Stimulated activated CD4-positive, alpha-beta T cell treated with anti-CD3 and anti-CD28 coated beads, TNF-alpha, amount 100 ng/mL, for 24 hours (primary cell): ENCODE measurements around the gene CLPTM1L.
"Not testable (repeated sequence)": the region's sequence is repeated elsewhere in the genome, so short reads cannot be mapped to it uniquely, and the experiment has no call there.

Experiments used
- DNase-seq, 3 experiments: peaks; one replicate each; pipeline ENCODE4 v3.0.0-alpha.2; 2020; ENCODE audit warnings: low read depth in 3 of 3

CLPTM1L gene

GRCh38 chr5:1380011-1380817 lies 35.3 kb upstream of the CLPTM1L start:
- DNase-seq = peak; percentile 3 to 46 (median 14)

- no peak for DNase-seq
These were observed 34.2 kb upstream of the CLPTM1L start for GRCh38 chr5:1378866-1379659.

- DNase-seq = no peak
These were observed 33.2 kb upstream of the CLPTM1L start for GRCh38 chr5:1378096-1378495.

- no peak for DNase-seq
These were observed 32.1 kb upstream of the CLPTM1L start for GRCh38 chr5:1376981-1377380.

GRCh38 chr5:1375871-1376810 lies 31.2 kb upstream of the CLPTM1L start:
- DNase-seq = no peak

- DNase-seq = no peak
These were observed 29.8 kb upstream of the CLPTM1L start for GRCh38 chr5:1374679-1375055.

- DNase-seq = no peak
These were observed 29.3 kb upstream of the CLPTM1L start for GRCh38 chr5:1374030-1374678.

GRCh38 chr5:1371972-1372342 lies 27.1 kb upstream of the CLPTM1L start:
- DNase-seq = not testable (repeated sequence)

GRCh38 chr5:1371218-1371971 lies 26.5 kb upstream of the CLPTM1L start:
- DNase-seq = no peak

- no peak for DNase-seq
These were observed 25.1 kb upstream of the CLPTM1L start for GRCh38 chr5:1370006-1370405.

- no peak for DNase-seq
These were observed 23.9 kb upstream of the CLPTM1L start for GRCh38 chr5:1368756-1369155.

GRCh38 chr5:1368236-1368635 lies 23.3 kb upstream of the CLPTM1L start:
- DNase-seq = no peak

- DNase-seq = no peak
These were observed 22.2 kb upstream of the CLPTM1L start for GRCh38 chr5:1367149-1367548.

- DNase-seq = no peak
These were observed 21.6 kb upstream of the CLPTM1L start for GRCh38 chr5:1366514-1366913.

- no peak for DNase-seq
These were observed 19.3 kb upstream of the CLPTM1L start for GRCh38 chr5:1364211-1364610.

- no peak for DNase-seq
These were observed 18.7 kb upstream of the CLPTM1L start for GRCh38 chr5:1363581-1363980.

GRCh38 chr5:1363160-1363559 lies 18.3 kb upstream of the CLPTM1L start:
- no peak for DNase-seq

- DNase-seq = no peak
These were observed 17.5 kb upstream of the CLPTM1L start for GRCh38 chr5:1362242-1363015.

GRCh38 chr5:1360861-1361260 lies 16.0 kb upstream of the CLPTM1L start:
- DNase-seq = no peak

- not testable (repeated sequence) for DNase-seq
These were observed 15.5 kb upstream of the CLPTM1L start for GRCh38 chr5:1360367-1360766.
